Gastrocnemius medialis (tissue), 4 donors: ENCODE data around the gene CLCN6.

Experiments used
- CTCF ChIP-seq, 5 experiments: fragments of 450-650 bp in 3 of 5; fragments of 200-600 bp in 2 of 5; sonication (generic) in 2 of 5; IDR thresholded peaks in 4 of 5; conservative IDR thresholded peaks in 1 of 5; 1 replicate in 4 of 5; 2 replicates in 1 of 5; pipeline ENCODE4 v1.5.1; 2016 to 2019; ENCODE audit warnings: antibody characterized with exemption in 5 of 5, mild to moderate bottlenecking in 3 of 5, moderate library complexity in 3 of 5
- POLR2A ChIP-seq, 2 donors: fragments of 450-650 bp; IDR thresholded peaks; one replicate each; pipeline ENCODE4 v1.6.1; 2017; ENCODE audit warnings: antibody characterized with exemption in 2 of 2, mild to moderate bottlenecking in 2 of 2, moderate library complexity in 2 of 2

GRCh38 chr1:11874258-11874562, 68.2 kb downstream of the CLCN6 start:
- no peak for TF ChIP-seq CTCF (IDR thresholded peaks at IDR 0.05 in 4 of 5, conservative IDR thresholded peaks at IDR 0.05 in 1 of 5)
- TF ChIP-seq POLR2A (IDR thresholded peaks at IDR 0.05), result peak in 1 of 2 donors; percentile 4
